HG03521 (cell line): ENCODE results near the gene TTC28.

Experiments used
- ATAC-seq: cut with Tn5 transposase; IDR thresholded peaks from one replicate; pipeline ENCODE4 v1.9.1; 2021; ENCODE audit warnings: mild to moderate bottlenecking, moderate library complexity; ENCODE audit not compliant: unreplicated experiment

TTC28 gene

DNA sequence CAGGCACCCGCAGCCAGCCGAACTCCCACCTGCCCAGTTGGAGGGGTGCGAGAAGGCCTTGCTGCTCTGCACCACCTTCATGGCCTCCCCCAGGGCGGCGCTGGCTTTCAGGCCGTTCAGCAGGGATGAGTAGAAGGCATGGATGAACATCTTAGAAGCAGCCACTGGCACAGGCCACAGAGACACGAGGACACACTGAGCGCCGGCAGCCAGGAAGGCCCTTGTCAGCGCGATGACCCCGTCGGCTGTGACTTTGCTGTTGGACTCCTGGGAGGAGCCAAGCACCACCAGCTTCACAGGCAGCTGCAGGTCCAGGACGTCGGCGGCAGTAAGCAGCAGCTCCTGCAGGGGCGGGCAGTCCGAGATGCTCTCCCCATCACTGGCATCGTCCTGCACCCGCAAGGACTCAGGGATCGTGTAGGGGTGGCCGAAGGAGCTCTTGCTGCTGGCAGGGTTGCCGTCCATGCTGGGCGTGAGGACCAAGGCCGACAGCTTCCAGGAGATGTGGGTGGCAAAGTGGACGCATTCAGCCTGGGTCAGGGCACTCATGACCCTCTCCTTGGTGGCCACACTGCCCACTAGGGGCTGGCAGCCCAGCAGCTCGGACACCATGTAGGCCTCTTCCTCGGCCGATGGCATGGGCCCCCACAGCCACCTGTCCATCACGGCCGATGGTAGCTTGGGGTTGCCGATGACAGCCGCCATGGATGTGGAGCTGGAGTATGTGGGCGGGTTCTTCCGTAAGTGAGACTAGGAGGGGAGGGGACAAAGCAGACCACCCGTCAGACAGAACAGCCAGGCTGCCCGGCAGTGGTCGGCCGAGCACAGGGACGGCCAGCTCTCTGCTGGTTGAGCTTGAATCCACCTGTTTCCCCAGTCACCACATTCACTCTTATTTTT lies 680.9 kb downstream of the TTC28 start:
- ATAC-seq, result no peak

DNA sequence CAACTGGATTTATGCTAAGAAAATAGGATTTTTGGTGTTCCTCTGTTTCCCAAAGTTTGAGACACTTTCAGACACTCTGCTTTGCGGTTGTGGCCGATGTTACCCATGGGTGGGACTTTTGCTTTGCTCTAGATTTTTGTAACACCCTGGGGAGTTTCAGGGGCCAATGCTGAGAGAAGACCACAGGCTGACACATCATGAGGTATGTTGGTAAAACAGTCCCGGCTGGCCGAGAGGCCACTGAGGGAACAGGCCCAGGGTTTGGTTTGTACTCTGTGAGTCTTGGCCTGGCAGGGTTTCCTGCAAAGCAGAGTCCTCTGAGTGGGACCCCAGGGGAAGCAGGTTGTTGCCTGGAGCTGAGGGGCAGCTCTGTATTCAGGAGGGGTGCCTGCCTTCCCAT lies 682.1 kb downstream of the TTC28 start:
- no peak for ATAC-seq

DNA sequence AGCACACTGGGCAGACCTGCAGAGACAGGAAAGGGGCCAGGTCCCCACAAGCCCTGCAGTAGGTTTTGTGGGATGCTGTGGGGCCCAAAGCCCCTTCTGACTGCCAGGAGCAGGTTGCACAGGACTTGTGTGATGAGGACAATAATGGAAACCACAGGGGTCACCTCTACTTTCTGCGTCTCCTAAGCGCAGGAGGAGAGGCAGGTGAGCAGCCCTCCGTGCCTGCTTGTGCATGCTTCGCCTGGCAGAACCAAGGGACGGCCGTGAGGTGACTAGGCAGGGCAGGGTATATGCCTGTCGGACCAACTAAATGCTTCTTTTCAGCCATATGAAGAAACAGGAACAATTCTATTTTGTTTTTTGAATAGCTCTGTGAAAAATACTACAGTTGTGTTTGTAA lies 682.7 kb downstream of the TTC28 start:
- no peak for ATAC-seq

DNA sequence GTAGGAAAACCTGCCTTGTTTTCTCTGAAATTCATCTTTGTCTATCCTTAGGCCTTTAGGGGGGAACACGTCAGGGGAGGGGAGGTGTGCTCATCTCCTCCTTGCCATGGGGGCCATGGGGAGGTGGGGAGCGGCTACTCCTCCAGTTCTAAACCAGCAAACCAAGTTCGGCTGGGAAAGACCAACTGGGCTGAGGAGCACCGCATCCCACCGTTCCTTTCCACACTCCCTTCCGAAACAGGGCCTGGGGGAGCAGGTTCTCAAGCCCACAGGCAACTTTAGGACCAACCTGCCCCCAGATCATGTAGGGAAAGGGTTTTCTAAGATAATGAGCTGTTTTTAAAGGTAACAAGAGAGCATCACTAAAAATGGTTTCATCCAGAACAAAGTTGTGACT lies 683.1 kb downstream of the TTC28 start:
- ATAC-seq, result no peak

DNA sequence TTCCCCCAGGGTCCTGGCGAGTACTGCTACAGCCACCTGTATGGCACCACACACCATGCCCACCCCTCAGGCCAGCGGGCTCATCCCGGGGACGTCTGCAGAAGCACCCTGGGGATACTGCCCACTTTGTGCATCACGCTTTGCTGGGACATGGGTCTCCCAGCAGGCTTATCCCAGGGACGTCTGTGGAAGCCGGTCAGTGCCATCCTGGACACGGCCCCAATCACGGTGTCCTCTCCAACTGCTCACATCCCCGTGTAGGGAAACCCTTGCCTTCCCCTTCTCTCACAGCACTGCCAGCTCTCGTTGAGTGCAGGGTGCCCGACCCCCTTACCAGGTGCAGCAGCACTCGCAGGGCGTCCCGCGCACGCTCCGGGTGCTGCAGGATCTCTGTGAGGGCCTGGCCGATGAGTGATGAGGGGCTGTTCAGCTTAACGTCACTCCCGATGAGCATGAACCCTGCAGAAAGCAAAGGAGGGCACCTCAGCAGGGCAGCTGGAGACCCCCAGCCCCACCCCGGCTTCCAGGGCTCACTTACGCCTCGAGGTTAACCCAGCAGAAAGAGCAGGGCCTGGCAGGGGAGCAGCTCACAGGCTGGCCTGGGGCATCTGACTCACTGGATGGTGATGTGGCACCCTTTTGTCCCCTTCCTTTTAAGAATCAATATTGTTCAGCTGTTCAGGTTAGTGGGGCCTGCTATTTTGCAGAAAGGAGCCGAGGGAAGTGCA lies 683.7 kb downstream of the TTC28 start:
- no peak for ATAC-seq

DNA sequence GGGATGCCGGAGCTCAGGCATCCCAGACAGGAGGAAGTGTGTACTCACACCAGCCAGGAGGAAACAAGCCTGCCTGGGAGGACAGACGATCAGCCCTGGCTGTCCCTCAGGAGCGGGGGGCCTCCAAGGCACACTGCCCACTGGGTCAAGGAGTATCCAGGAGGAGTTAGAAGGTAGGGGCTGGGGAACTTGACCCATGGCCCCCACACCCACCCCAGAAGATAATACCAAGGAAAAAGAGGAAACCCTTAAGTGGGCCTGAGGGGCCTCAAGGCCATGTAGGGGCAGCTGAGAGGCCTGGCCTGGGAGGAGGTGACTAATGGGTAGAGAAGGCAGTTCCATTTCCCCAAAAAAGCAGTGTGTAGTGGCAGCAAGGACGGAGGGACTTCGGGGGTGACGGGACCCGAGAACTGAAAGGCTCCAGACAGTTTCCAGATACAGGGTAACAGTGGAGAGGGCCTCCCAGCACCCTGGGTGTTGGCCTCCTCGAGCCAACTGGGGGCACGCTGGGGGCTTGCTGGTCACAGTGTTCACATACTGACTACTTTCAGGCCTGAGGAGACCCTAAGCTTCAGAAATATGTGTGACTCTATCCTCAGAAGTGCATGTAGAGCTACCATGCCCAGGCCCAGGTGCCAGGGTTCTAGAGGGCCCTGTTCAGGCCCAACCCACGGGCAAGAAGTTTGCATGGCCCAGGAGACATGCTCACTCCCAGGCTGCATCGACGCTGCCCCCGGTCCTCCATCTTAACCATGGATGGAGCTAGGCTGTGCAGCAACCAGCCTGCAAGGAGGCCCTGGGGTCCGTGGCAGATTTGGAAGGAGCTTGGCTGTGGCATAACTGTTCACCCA lies 684.9 kb downstream of the TTC28 start:
- no peak for ATAC-seq

DNA sequence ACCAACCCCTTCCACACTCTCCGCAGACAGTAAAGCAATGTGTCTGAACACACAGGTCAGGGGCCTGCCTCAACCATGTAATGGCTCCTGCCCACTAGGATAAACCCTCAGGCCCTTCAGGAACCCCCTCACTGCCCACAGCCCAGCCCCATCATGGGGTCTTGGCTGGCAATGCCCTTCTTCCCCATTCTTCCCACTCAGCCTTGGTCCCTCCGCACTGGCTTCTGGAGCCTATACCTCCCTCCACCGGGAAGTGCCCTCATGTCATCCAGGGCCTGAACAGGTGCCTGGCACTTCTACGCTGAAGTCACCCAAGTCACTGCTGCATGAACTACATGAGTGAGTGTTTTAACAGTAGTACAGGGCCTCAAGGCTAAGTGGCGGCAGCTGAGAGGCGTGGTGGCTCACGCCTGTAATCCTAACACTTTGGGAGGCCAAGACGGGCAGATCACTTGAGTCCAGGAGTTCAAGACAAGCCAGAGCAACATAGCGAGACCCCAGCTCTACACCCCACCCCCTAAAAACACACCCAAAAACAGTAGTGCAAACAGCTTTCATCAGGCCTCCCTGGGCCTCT lies 685.8 kb downstream of the TTC28 start:
- ATAC-seq, result no peak

DNA sequence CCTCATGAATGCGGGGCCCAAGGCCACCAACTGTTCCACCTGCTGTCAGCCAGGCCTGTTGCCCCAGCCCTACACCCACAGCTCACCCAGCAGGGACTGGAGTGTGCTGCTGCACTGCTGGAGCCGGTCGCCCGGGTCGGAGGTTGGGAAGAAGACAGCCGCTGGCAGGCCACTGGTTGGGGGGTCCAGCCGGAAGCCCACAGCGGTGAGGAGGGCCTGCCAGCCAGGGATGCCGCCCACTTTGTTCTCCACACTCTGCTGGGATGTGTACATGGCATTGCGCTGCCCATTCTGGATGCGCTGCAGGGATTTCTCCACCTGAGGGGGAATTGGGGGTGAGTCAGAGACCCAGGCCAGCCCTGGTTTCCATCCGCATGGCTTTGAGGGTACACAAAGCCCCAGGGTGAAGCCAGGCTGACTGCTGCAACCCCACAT lies 686.4 kb downstream of the TTC28 start:
- ATAC-seq, result no peak

DNA sequence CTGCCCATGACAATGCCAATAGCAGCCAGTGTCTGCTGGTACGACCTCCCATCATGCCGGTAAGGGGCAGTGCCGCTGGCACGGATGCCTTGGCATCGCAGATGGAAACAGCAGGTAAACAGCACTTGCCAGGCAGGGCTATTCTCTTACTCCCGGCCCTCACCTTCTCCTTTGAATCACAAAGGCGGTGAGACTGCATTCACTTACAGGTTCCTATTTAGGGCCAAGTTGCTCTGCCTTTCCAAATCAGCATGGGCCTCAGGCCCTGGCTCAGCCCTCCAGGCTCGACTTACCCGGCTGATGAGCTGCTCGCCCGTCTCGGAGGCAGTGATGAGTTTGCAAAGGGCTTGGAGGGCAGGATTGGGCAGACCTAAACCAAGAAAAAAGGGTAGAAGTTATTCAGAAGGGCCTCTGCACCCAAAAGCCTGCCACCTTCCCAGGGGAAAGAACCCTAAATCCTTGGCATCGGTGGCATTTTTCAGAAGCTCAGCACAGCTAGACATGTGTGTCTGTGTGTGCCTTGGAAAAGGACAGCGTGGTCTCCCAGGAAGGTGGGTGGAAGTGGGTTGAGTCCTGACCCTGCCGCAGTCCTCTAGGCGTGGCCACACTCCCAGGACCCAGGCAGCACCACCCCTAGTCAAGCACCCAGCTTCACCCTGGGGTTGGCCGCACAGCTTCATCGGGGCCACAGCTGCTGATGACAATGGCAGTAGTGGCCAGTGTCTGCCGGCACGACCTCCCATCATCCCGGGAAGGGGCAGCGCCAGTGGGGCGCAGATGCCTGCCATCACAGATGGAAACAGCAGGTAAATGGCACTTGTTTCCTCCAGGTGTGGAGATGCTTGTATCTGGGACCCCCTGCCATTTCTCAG lies 687.1 kb downstream of the TTC28 start:
- ATAC-seq, result no peak

DNA sequence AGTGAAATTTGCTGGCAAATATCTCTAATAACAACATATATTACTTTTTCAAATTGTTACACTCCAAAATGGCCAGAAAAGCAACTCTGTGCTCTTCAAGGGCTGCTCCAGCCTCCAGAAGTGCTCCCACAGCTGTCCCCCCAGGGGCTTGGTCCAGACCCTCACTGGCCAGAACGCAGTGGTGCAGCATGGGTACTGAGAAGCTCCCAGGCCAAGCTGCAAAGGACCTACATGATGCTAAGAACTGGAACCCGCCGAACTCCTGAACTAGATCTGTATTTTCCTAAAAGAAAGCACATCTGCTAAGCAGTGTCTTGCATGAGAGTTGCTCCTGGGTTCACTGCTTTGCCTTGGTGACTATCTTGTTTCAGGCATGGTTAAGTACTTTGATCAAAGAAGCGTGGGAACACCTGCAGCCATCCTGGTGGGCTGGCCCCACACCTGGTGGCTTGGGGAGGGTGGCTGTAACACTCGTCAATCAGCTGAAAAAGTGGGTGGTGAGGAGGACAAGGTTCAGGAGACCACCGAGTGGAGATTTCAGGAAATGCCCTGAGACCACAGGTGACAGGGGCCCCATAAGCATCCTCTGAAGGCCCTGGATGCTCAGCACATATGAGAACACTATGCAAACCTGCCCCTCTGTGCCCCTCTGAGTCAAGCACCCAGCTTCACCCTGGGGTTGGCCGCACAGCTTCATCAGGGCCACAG lies 687.9 kb downstream of the TTC28 start:
- ATAC-seq, result no peak

DNA sequence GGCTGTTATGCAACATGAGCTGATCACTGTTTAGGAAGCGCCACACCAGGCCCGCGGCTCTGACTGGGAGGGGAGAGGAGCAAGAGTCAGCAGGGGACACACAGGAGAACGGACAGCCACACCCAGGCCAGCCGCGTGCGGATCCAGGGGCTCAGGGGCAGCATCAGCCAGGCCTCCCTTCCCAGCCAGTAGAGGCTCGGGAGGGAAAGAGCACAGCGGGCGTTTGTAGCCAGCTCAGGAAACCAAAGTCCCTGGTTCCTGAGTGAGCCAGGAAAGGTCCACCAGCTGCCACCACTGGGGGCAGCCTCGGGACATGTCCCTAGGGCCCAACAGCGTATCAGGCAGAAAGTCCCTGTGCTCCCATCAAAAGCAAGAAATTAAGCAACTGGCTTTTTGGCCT lies 688.8 kb downstream of the TTC28 start:
- ATAC-seq, result no peak

DNA sequence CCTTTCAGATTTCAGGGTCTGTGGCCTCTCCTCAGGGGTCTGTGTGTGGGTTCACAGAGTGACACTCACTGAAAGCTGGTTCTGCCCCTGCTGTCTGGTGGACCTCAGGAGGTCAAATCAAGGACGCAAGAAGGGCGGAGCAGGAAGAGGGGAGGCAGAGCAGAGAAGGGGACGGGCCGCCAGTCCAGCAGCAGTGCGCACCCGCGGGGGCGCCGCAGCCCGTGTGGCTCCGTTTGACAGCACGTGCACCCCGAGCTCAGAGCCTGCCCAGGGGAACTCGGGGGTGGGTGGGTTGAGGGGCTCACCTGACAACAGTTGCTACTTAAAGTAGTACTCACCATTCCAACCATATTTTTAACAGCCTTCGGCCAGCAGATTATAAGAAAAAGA lies 689.2 kb downstream of the TTC28 start:
- ATAC-seq, result no peak

DNA sequence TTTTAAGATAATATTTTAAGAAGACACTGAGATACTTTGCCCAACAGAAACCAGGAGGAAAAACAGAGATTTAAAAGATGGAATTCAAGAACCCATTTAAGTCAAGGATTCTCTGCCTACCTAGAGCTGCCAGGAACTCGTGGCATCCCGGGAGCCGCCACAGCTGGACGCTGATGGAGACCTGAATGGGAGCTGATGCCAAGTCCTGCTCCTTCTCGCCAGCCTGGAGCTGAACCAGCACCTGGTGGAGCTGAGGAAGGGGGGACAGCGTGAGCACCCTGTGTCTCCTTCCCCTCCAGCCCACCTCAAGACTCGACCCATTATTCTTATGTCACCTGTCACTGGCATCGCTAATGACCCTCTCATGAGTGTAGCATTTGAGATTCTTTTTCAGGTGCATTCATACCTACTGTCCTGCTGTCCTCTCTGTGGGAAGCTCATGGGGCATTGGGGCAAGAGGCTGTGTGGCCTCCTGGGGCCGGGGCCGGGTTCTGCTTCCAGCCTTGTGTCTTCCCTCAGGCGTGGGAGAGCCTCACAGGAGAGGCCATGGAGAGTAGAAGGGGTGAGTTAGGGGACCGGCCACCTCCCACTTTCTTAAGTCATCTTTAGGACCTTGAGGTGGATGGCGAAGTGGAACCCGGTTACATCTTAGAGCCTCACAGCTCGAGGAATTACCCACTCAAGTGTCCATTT lies 689.7 kb downstream of the TTC28 start:
- no peak for ATAC-seq

DNA sequence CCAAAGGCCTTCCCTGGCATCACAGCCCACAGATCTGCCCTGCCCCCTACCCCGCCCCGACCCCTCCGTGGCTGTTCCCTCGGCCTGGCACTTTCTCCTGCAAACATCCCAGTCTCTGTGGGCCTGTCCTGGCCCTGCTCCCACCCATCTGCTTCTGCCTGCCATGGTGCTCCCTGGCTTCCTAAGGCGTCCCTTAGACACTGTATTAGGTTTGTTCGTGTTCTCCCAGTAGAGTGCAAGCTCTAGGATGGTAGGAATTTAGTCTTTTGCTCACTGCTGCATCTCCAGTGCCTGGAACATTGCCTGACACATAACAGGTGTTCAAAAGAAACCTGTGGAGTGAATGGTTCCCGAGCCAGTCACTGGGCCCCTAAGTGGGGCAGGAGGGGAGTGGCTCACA lies 690.9 kb downstream of the TTC28 start:
- no peak for ATAC-seq

DNA sequence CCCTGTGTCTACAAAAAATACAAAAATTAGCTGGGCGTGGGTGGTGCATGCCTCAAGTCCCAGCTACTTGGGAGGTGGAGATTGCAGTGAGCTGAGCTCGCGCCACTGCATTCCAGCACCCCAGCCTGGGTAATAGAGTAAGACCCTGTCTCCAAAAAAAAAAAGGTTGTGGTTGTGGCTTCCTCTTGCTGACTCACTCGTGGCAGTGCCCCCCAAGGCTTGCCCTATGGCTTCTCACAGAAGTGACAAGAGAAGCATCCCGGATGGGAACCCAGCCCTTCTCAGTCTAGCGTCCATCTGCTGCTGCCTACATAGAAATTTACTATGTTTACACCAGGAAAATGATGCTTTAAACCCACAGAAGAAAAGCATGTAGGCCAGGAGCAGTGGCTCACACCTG lies 692.1 kb downstream of the TTC28 start:
- no peak for ATAC-seq

DNA sequence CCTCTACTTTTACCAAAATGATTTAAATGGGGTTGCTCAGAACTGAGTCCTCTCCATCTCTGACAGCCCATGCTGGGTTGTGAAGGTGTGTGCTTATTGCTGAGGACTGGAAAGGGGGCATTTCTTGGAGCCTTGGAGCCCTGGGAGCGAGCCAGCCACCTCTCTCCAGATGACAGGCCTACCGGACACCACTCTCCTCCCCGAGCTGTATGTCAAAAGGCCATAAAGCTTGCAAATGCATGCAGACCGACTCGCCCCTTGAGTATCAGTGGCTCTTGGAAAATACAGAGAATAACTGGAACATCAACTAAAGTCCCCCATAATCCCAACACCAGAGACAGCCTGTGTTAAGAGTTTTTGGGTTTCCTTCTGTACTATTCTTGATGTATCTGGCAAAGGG lies 692.7 kb downstream of the TTC28 start:
- no peak for ATAC-seq

DNA sequence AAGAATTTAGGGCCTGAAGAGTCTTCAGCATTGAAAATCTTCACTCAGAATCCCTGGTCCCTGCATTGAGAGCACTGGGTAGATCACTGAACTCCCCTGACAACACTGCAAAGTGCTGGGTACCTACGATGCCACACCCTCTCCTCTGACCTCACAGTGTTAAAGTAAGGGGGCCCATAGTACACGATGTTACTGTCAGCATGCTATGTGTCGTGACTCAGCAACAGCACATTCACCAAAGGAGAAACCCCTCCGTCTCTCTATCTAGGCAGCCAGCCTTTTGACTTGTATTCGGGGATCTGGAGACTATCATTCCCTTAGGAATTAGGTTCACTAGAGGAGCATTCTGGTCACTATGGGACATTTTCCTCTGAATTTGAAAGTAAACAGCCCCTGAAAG lies 693.2 kb downstream of the TTC28 start:
- no peak for ATAC-seq

DNA sequence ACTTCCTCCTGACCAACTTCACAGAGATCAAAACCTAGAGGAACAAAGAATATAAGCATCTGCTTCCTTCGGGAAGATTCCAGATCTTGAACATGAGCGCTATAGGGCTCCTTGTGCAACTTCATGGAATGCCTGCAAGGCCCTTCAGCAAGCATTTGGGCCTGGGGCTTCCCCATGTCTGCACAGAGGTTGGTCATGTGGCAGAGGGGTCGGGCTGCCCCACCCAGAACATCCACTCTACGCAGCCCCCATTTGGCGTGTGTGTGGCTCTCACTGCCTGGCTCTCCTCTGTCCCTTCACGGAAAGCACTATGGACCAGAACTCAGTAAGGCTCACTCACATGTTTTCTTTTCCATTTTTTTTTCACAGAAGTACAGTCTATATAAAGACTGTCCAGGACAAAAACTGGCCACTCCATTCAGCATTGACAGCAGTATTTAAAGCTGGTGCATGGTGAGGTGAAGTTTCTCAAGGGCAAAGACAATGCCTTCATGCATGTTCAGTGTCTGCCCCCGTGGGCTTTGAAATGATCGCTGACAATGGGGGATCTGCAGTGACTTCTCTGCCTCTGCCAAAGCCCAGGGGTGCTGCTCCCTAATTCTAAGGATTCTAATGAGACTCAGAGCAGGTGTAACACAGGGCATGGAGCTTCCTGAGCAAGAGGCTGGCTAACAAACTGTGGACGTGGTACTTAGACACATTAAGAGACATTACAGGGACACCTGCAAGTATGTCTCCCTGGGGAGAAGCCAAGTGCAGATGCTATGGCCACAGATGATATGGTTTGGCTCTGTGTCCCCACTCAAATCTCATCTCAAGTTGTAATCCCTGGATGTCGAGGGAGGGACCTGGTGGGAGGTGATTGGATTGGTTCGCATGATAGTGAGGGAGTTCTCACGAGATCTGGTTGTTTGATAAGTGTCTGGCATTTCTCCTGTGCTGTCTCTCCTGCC lies 694.0 kb downstream of the TTC28 start:
- ATAC-seq, result no peak
